A549 (cell line): Measurements from ENCODE around the gene PIK3CD. TPM values are rescaled to one million over a fixed set of nuclear protein-coding genes. Genes with fewer than 3 reads are reported as not detected.

ENCODE experiments used
- ATAC-seq, 2 experiments: fragments of 200-7000 bp in 1 of 2; fragments of >200 bp in 1 of 2; cut with Nextera tagmentation in 1 of 2; cut with Tn5 transposase in 1 of 2; 3 replicates each; pipeline versions ENCODE4 v1.8.0 to v1.9.1; 2018 to 2020; ENCODE audit warnings: mild to moderate bottlenecking in 1 of 2, moderate library complexity in 1 of 2
- CTCF ChIA-PET: fragments of 300-600 bp; sonication (Branson Sonifier 250); formaldehyde crosslinking; extraction: SDS; loops from one replicate; lab custom pipeline; 2021; ENCODE audit warnings: antibody characterized with exemption, inconsistent platforms; lab: Yijun Ruan, JAX
- POLR2A ChIA-PET: fragments of 350-600 bp; formaldehyde crosslinking; extraction: SDS; loops from one replicate; lab custom pipeline; 2021; ENCODE audit warnings: antibody characterized with exemption, inconsistent platforms; lab: Yijun Ruan, JAX
- DNase-seq, 2 experiments: peaks; one replicate each; pipeline versions ENCODE4 v3.0.0 to v3.0.0-alpha.2; 2011 to 2016; ENCODE audit warnings: low read depth in 1 of 2, low spot score in 1 of 2
- FAIRE-seq: peaks from 2 replicates; lab custom pipeline; 2011; peaks lifted over from hg19 to GRCh38; lab: Jason Lieb, UNC
- H3K27ac ChIP-seq, 2 experiments: fragments of >200 bp; sonication (Bioruptor Twin); formaldehyde crosslinking; 3 replicates each; pipeline ENCODE4 v1.5.1; 2016 to 2017
- H3K4me1 ChIP-seq: fragments of >200 bp; sonication (Bioruptor Twin); formaldehyde crosslinking; 3 replicates; pipeline ENCODE4 v1.6.1; 2016
- H3K4me2 ChIP-seq: fragments of >200 bp; sonication (Bioruptor Twin); formaldehyde crosslinking; 3 replicates; pipeline ENCODE4 v1.6.1; 2016
- H3K4me3 ChIP-seq: fragments of >200 bp; sonication (Bioruptor Twin); formaldehyde crosslinking; 3 replicates; pipeline ENCODE4 v1.5.1; 2016
- H3K9me3 ChIP-seq: fragments of >200 bp; sonication (Bioruptor Twin); formaldehyde crosslinking; 3 replicates; pipeline ENCODE4 v1.6.1; 2016
- BHLHE40 ChIP-seq: IDR thresholded peaks from 2 replicates; pipeline ENCODE4 v1.6.1; 2012; ENCODE audit warnings: low read depth, low read length, inconsistent platforms
- CEBPB ChIP-seq, 2 experiments: fragments of >200 bp in 1 of 2; sonication (Bioruptor Twin) in 1 of 2; formaldehyde crosslinking in 1 of 2; IDR thresholded peaks; 2 replicates each; pipeline ENCODE4 v1.6.1; 2012 to 2016
- CHD4 ChIP-seq: fragments of 200-600 bp; sonication (generic); IDR thresholded peaks from 2 replicates; pipeline ENCODE4 v1.6.1; 2016; ENCODE audit warnings: antibody characterized with exemption, mild to moderate bottlenecking, borderline replicate concordance
- EHF ChIP-seq: fragments of 250-450 bp; sonication (Bioruptor Pico); IDR thresholded peaks from 2 replicates; pipeline ENCODE4 v1.5.0; 2020; ENCODE audit warnings: mild to moderate bottlenecking
- EP300 ChIP-seq, 2 experiments: fragments of >200 bp; sonication (Bioruptor Twin); formaldehyde crosslinking; IDR thresholded peaks; 2 replicates in 1 of 2; 3 replicates in 1 of 2; pipeline ENCODE4 v1.6.1; 2016 to 2017
- FOSB ChIP-seq: fragments of 250-450 bp; sonication (Bioruptor Pico); IDR thresholded peaks from 2 replicates; pipeline ENCODE4 v1.5.0; 2020; ENCODE audit warnings: mild to moderate bottlenecking, moderate library complexity
- FOSL2 ChIP-seq, 2 experiments: fragments of 450-650 bp in 1 of 2; fragments of >200 bp in 1 of 2; sonication (Bioruptor Twin) in 1 of 2; formaldehyde crosslinking; IDR thresholded peaks; 2 replicates each; pipeline versions ENCODE4 v1.5.0 to v1.6.1; 2016 to 2020; ENCODE audit warnings: mild to moderate bottlenecking in 1 of 2, moderate library complexity in 1 of 2
- GATA3 ChIP-seq: IDR thresholded peaks from 2 replicates; pipeline ENCODE4 v1.6.1; 2012; ENCODE audit warnings: borderline replicate concordance
- HEYL ChIP-seq: fragments of 250-450 bp; sonication (Bioruptor Pico); IDR thresholded peaks from 2 replicates; pipeline ENCODE4 v1.8.0; 2021; ENCODE audit warnings: mild to moderate bottlenecking, moderate library complexity
- HOXA7 ChIP-seq: fragments of 250-450 bp; sonication (Bioruptor Pico); IDR thresholded peaks from 2 replicates; pipeline ENCODE4 v1.5.0; 2020; ENCODE audit warnings: mild to moderate bottlenecking, moderate library complexity
- JUNB ChIP-seq: fragments of >200 bp; sonication (Bioruptor Twin); formaldehyde crosslinking; IDR thresholded peaks from 2 replicates; pipeline ENCODE4 v1.6.1; 2016
- KDM1A ChIP-seq: fragments of 200-600 bp; sonication (generic); IDR thresholded peaks from 2 replicates; pipeline ENCODE4 v1.6.1; 2016; ENCODE audit warnings: low read depth, mild to moderate bottlenecking
- MAFK ChIP-seq: fragments of 450-650 bp; IDR thresholded peaks from 2 replicates; pipeline ENCODE4 v1.6.1; 2014; ENCODE audit not compliant: partially characterized antibody
- MAZ ChIP-seq: fragments of 150-350 bp; IDR thresholded peaks from 2 replicates; pipeline ENCODE4 v1.6.1; 2014; ENCODE audit warnings: antibody characterized with exemption, low read depth, low read length, borderline replicate concordance
- MYC ChIP-seq: IDR thresholded peaks from 2 replicates; pipeline ENCODE4 v1.6.1; 2012; ENCODE audit warnings: mild to moderate bottlenecking, inconsistent platforms, low read length, improper control_type of control experiment, borderline replicate concordance
- NR3C1 ChIP-seq: fragments of >200 bp; sonication (Bioruptor Twin); formaldehyde crosslinking; IDR thresholded peaks from 3 replicates; pipeline ENCODE4 v1.6.1; 2017
- PHF8 ChIP-seq: fragments of 200-600 bp; sonication (generic); IDR thresholded peaks from 2 replicates; pipeline ENCODE4 v1.6.1; 2016; ENCODE audit warnings: low read depth, mild to moderate bottlenecking, antibody characterized with exemption, moderate library complexity, borderline replicate concordance
- POLR2A ChIP-seq: IDR thresholded peaks from 2 replicates; pipeline ENCODE4 v1.6.1; 2012; ENCODE audit warnings: mild to moderate bottlenecking, low read length
- RAD21 ChIP-seq, 2 experiments: fragments of >200 bp in 1 of 2; sonication (Bioruptor Twin) in 1 of 2; formaldehyde crosslinking in 1 of 2; IDR thresholded peaks in 1 of 2; conservative IDR thresholded peaks in 1 of 2; 2 replicates in 1 of 2; 3 replicates in 1 of 2; pipeline ENCODE4 v1.6.1; 2012 to 2018; ENCODE audit warnings: inconsistent platforms in 1 of 2
- RFX5 ChIP-seq: fragments of 450-650 bp; IDR thresholded peaks from 2 replicates; pipeline ENCODE4 v1.7.1; 2014; ENCODE audit warnings: antibody characterized with exemption, mild to moderate bottlenecking, moderate library complexity
- SMC3 ChIP-seq: fragments of >200 bp; sonication (Bioruptor Twin); formaldehyde crosslinking; IDR thresholded peaks from 3 replicates; pipeline ENCODE4 v1.6.1; 2018; ENCODE audit warnings: inconsistent platforms
- SREBF2 ChIP-seq: fragments of 450-650 bp; IDR thresholded peaks from 2 replicates; pipeline ENCODE4 v1.6.1; 2014; ENCODE audit warnings: mild to moderate bottlenecking, moderate library complexity
- TFCP2L1 ChIP-seq: fragments of 250-450 bp; sonication (Bioruptor Pico); IDR thresholded peaks from 2 replicates; pipeline ENCODE4 v1.5.0; 2021; ENCODE audit warnings: mild to moderate bottlenecking
- ZFP36 ChIP-seq: fragments of 450-650 bp; IDR thresholded peaks from 2 replicates; pipeline ENCODE4 v1.6.1; 2014; ENCODE audit warnings: borderline replicate concordance; ENCODE audit not compliant: partially characterized antibody
- WGBS: methylation state at CpG from one replicate; pipeline ENCODE4 v1.1.6; 2017; ENCODE audit errors: missing lambda C conversion rate; 5-methylcytosine and 5-hydroxymethylcytosine counted together
- polyA plus RNA-seq, 4 experiments: library from polyadenylated mRNA; depleted of rRNA in 3 of 4; stranded (reverse); fragments of >200 nt; fragmentation: RNase III in 1 of 4; extraction: RNeasy Plus Mini Kit Qiagen cat#74134 plus additional on column Dnase treatment in 1 of 4; gene quantifications; 2 replicates in 3 of 4; 3 replicates in 1 of 4; pipeline ENCODE4 v1.2.3, GENCODE V29; 2011 to 2017
- TF ChIP-seq, protein P1 (sequence below): fragments of >200 bp; sonication (Bioruptor Twin); formaldehyde crosslinking; IDR thresholded peaks from 3 replicates; pipeline ENCODE4 v1.5.1; 2016
- TF ChIP-seq, protein P2 (sequence below): IDR thresholded peaks from 2 replicates; pipeline ENCODE4 v1.6.1; 2012
- TF ChIP-seq, protein P3 (sequence below): fragments of >200 bp; sonication (Bioruptor Twin); formaldehyde crosslinking; IDR thresholded peaks from 3 replicates; pipeline ENCODE4 v1.6.1; 2016
- TF ChIP-seq, protein P4 (sequence below): fragments of >200 bp; sonication (Bioruptor Twin); formaldehyde crosslinking; IDR thresholded peaks from 2 replicates; pipeline ENCODE4 v1.6.1; 2016

PIK3CD gene
- polyA plus RNA-seq, 2 of the 4 experiments (the other 2 are of a cell fraction) = 2.4 to 3.5 TPM

DNA sequence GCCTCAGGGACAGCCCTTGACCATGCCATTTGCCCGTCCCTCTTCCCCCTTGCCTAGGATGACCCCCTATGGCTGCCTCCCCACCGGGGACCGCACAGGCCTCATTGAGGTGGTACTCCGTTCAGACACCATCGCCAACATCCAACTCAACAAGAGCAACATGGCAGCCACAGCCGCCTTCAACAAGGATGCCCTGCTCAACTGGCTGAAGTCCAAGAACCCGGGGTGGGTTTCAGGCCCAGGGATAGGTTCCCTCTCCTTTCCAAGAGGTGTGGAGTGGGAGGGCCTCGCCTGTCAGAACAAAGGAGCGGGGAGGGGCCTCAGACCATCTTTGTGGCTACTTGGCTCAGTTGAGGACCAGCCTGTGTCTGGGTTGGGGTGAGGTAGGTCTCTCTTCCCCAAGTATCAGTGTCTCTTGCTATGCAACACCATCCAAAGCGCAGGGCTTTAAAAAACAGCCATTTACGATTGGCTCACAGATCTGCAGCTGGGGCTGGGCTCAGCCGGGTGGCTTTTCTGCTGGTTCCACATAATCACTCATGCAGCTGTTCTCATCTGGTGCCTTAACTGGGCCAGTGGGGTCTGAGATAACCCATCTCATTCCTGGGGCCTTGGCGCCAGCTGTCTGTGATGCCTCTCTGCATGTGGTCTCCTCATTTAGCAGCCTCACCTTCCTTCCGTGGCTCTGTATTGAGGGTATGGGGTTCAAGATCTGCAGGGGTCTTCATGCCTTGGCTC lies 71.7 kb downstream of the PIK3CD start:
- Histone ChIP-seq H3K4me1 (peaks cover 18% of the 10 kb centered on the region), H3K4me3 (no peak overlapping the region), H3K27ac (no peak overlapping the region)

DNA sequence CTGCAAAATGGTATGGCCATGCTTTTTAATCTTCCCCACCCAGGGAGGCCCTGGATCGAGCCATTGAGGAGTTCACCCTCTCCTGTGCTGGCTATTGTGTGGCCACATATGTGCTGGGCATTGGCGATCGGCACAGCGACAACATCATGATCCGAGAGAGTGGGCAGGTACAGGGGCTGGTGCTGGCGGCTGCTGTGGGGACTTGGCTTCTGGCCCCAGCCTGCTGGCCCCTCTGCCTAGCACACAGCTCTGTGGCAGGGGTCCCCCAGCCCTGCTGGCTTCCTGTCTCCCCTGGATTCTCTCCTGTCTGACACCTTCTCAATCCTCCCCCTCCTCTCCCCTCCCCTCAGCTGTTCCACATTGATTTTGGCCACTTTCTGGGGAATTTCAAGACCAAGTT lies 72.4 kb downstream of the PIK3CD start:
- Histone ChIP-seq H3K27ac (no peak overlapping the region), H3K4me3 (no peak overlapping the region), H3K4me2 (no peak overlapping the region), H3K4me1 (peaks cover 11% of the 10 kb centered on the region), H3K9me3 (peaks cover 4% of the 10 kb centered on the region; the same call in 1 of the 3 replicates)
- ChIA-PET CTCF (interaction anchor here (1.0 to 3.0 kb wide), 4 partner anchors 9 to 97 kb away, joined by 3 to 11 read pairs (median 4); no protein-coding TSS in a partner anchor), POLR2A (no interaction called here)
- 94% methylated on average over 5 of the region's 6 CpGs for WGBS
- ATAC-seq (no peak), DNase-seq (no peak), FAIRE-seq (no peak)
- TF ChIP-seq MYC (no peak), MAZ (no peak), CEBPB (IDR thresholded peaks at IDR 0.05) (no peak), RFX5 (no peak), RAD21 (conservative IDR thresholded peaks at IDR 0.05 in 1 of 2, IDR thresholded peaks at IDR 0.05 in 1 of 2) (no peak), HOXA7 (no peak), FOSB (CRISPR knock-in tag) (no peak), GATA3 (no peak), EHF (CRISPR knock-in tag) (no peak)
- TF ChIP-seq, protein P1, sequence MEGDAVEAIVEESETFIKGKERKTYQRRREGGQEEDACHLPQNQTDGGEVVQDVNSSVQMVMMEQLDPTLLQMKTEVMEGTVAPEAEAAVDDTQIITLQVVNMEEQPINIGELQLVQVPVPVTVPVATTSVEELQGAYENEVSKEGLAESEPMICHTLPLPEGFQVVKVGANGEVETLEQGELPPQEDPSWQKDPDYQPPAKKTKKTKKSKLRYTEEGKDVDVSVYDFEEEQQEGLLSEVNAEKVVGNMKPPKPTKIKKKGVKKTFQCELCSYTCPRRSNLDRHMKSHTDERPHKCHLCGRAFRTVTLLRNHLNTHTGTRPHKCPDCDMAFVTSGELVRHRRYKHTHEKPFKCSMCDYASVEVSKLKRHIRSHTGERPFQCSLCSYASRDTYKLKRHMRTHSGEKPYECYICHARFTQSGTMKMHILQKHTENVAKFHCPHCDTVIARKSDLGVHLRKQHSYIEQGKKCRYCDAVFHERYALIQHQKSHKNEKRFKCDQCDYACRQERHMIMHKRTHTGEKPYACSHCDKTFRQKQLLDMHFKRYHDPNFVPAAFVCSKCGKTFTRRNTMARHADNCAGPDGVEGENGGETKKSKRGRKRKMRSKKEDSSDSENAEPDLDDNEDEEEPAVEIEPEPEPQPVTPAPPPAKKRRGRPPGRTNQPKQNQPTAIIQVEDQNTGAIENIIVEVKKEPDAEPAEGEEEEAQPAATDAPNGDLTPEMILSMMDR = no peak
- TF ChIP-seq, protein P2, sequence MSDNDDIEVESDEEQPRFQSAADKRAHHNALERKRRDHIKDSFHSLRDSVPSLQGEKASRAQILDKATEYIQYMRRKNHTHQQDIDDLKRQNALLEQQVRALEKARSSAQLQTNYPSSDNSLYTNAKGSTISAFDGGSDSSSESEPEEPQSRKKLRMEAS = no peak

More for the DNA sequence above, 71.7 kb downstream of the PIK3CD start:
- ChIA-PET POLR2A (no interaction called here), CTCF (interaction anchor here (1.0 to 3.0 kb wide), 3 partner anchors 21 to 97 kb away, joined by 3 to 11 read pairs (median 4); no protein-coding TSS in a partner anchor)
- 94% methylated on average over 6 of the region's 14 CpGs for WGBS
- no peak for TF ChIP-seq NR3C1
- no peak for TF ChIP-seq TFCP2L1 (CRISPR knock-in tag)
- TF ChIP-seq POLR2A = no peak
- TF ChIP-seq BHLHE40 = no peak
- TF ChIP-seq SREBF2 = no peak
- TF ChIP-seq, protein P3, sequence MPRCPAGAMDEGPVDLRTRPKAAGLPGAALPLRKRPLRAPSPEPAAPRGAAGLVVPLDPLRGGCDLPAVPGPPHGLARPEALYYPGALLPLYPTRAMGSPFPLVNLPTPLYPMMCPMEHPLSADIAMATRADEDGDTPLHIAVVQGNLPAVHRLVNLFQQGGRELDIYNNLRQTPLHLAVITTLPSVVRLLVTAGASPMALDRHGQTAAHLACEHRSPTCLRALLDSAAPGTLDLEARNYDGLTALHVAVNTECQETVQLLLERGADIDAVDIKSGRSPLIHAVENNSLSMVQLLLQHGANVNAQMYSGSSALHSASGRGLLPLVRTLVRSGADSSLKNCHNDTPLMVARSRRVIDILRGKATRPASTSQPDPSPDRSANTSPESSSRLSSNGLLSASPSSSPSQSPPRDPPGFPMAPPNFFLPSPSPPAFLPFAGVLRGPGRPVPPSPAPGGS = no peak
- no peak for TF ChIP-seq KDM1A
- no peak for TF ChIP-seq GATA3
- TF ChIP-seq HEYL (CRISPR knock-in tag) = no peak
- no peak for TF ChIP-seq JUNB
- TF ChIP-seq MAZ = no peak
- TF ChIP-seq FOSL2 (IDR thresholded peaks at IDR 0.05) = no peak
- no peak for TF ChIP-seq FOSL2 (CRISPR knock-in tag; IDR thresholded peaks at IDR 0.05)
- TF ChIP-seq SMC3 = no peak
- TF ChIP-seq CEBPB (IDR thresholded peaks at IDR 0.05) = no peak
- TF ChIP-seq EP300 (IDR thresholded peaks at IDR 0.05) = no peak
- no peak for TF ChIP-seq PHF8
- no peak for TF ChIP-seq MAFK
- TF ChIP-seq, protein P4, sequence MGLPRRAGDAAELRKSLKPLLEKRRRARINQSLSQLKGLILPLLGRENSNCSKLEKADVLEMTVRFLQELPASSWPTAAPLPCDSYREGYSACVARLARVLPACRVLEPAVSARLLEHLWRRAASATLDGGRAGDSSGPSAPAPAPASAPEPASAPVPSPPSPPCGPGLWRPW = no peak
- no peak for TF ChIP-seq CHD4
- no peak for TF ChIP-seq ZFP36
- FAIRE-seq = no peak
- Histone ChIP-seq H3K4me2 (no peak overlapping the region), H3K9me3 (peaks cover 4% of the 10 kb centered on the region; the same call in 1 of the 3 replicates)
- no peak for ATAC-seq
- no peak for DNase-seq
